IMR-90 (cell line): Measurements from ENCODE around the gene KLHL29.

ENCODE experiments used
- CEBPB ChIP-seq: IDR thresholded peaks from 2 replicates; pipeline ENCODE4 v1.6.1; 2012; ENCODE audit warnings: low read depth, low read length, improper control_type of control experiment
- FOS ChIP-seq: fragments of 150-350 bp; IDR thresholded peaks from 2 replicates; pipeline ENCODE4 v1.6.1; 2016; ENCODE audit warnings: low read depth, low read length
- NFE2L2 ChIP-seq: fragments of 150-350 bp; IDR thresholded peaks from 2 replicates; pipeline ENCODE4 v1.6.1; 2016; ENCODE audit warnings: low read depth, mild to moderate bottlenecking, low read length
- POLR2A ChIP-seq: IDR thresholded peaks from 2 replicates; pipeline ENCODE4 v1.6.1; 2012; ENCODE audit warnings: mild to moderate bottlenecking, low read depth, low read length
- RAD21 ChIP-seq: IDR thresholded peaks from 2 replicates; pipeline ENCODE4 v1.6.1; 2012; ENCODE audit warnings: low read length, improper control_type of control experiment
- RCOR1 ChIP-seq: IDR thresholded peaks from 2 replicates; pipeline ENCODE4 v1.6.1; 2012; ENCODE audit warnings: mild to moderate bottlenecking, low read length, improper control_type of control experiment; ENCODE audit not compliant: insufficient replicate concordance
- TF ChIP-seq, protein P1 (sequence below): fragments of 150-350 bp; IDR thresholded peaks from 2 replicates; pipeline ENCODE4 v1.6.1; 2017; ENCODE audit warnings: mild to moderate bottlenecking, antibody characterized with exemption, low read length, low read depth
- TF ChIP-seq, protein P2 (sequence below): conservative IDR thresholded peaks from 2 replicates; pipeline ENCODE4 v1.5.1; 2012; ENCODE audit warnings: mild to moderate bottlenecking, low read depth, low read length, improper control_type of control experiment
- TF ChIP-seq, protein P3 (sequence below): fragments of 150-350 bp; IDR thresholded peaks from 2 replicates; pipeline ENCODE4 v1.6.1; 2016; ENCODE audit warnings: low read depth, mild to moderate bottlenecking, low read length, moderate library complexity, borderline replicate concordance

DNA sequence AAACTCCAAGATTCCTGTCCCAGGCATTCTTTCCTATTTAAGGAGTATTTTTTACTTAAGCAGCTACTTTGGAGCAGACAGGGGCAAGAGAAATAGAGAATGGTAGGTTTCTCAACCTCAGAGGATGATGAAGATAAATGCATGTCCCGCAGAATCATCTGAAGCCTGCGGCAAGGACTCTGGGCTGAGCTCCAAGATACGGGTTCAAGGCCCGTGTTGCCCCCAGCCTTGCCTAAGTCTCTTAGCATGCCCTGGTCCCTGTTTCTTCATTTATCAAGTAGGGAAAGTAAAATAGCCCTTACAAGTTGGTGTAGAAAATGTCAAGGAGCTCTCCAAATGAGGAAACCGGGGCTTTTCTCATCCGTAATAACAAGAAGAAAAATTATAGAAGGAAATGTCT, 214.0 kb downstream of the KLHL29 start:
- TF ChIP-seq, protein P1, sequence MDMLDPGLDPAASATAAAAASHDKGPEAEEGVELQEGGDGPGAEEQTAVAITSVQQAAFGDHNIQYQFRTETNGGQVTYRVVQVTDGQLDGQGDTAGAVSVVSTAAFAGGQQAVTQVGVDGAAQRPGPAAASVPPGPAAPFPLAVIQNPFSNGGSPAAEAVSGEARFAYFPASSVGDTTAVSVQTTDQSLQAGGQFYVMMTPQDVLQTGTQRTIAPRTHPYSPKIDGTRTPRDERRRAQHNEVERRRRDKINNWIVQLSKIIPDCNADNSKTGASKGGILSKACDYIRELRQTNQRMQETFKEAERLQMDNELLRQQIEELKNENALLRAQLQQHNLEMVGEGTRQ, result no peak
- TF ChIP-seq POLR2A (no peak), RAD21 (no peak), CEBPB (no peak), NFE2L2 (no peak), RCOR1 (no peak), FOS (no peak)
- TF ChIP-seq, protein P2, sequence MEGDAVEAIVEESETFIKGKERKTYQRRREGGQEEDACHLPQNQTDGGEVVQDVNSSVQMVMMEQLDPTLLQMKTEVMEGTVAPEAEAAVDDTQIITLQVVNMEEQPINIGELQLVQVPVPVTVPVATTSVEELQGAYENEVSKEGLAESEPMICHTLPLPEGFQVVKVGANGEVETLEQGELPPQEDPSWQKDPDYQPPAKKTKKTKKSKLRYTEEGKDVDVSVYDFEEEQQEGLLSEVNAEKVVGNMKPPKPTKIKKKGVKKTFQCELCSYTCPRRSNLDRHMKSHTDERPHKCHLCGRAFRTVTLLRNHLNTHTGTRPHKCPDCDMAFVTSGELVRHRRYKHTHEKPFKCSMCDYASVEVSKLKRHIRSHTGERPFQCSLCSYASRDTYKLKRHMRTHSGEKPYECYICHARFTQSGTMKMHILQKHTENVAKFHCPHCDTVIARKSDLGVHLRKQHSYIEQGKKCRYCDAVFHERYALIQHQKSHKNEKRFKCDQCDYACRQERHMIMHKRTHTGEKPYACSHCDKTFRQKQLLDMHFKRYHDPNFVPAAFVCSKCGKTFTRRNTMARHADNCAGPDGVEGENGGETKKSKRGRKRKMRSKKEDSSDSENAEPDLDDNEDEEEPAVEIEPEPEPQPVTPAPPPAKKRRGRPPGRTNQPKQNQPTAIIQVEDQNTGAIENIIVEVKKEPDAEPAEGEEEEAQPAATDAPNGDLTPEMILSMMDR, result no peak
- TF ChIP-seq, protein P3, sequence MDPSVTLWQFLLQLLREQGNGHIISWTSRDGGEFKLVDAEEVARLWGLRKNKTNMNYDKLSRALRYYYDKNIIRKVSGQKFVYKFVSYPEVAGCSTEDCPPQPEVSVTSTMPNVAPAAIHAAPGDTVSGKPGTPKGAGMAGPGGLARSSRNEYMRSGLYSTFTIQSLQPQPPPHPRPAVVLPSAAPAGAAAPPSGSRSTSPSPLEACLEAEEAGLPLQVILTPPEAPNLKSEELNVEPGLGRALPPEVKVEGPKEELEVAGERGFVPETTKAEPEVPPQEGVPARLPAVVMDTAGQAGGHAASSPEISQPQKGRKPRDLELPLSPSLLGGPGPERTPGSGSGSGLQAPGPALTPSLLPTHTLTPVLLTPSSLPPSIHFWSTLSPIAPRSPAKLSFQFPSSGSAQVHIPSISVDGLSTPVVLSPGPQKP, result no peak
